Effector CD4-positive, alpha-beta T cell (primary cell): ENCODE data around the gene PIF1.

Experiments used
- DNase-seq: peaks from one replicate; pipeline ENCODE4 v3.0.0-alpha.2; 2020

The PIF1 gene

GRCh38 chr15:64774629-64775493 lies 50.6 kb downstream of the PIF1 start:
- DNase-seq: no peak

DNA sequence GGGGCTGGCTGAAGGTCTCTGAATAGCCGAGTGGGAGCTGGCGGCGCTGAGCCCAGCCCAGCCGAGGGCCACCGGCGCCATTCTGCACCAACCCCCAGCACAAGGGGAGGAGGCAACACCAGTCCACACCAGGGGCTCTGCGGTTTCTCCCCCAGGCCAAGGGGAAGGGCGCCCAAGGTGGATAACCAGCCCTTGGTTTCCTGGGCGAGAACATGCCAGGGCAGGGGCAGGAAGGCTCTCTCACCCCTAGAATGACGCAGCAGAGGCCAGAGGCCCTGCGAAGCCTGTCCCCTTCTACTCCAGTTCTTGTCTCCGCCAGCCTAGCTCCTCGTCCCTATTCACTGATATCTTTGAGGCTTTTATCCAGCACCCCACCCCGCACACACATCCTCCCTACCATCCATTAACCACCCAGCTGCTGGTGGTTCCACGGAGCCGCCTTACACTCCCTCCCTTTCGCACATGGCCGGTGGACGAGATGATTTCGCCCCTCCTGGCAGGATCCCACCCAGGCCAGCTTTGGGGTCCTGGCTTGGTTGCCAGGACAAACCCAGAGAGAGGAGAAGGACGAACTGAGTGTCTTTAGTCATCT lies 51.3 kb downstream of the PIF1 start:
- DNase-seq: no peak

DNA sequence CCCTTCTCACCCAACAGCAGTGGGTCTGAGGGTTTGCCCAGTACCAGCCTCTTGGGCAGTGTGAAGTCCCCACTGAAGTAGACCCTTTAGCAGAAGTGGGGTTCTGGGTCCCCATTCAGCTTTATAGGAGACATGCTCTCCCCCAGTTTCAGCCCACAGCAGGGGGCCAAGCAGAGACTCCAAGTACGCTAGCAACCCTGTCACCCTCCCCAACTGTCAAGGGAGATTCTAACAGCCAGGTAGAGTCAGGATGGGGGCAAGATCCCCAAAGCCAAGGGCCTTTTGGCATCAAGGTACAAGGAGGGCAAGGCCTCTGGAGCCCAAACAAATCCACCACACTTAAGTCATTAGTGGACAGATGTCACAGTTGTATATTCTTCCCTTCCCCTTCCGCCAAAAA lies 51.8 kb downstream of the PIF1 start:
- no peak for DNase-seq

DNA sequence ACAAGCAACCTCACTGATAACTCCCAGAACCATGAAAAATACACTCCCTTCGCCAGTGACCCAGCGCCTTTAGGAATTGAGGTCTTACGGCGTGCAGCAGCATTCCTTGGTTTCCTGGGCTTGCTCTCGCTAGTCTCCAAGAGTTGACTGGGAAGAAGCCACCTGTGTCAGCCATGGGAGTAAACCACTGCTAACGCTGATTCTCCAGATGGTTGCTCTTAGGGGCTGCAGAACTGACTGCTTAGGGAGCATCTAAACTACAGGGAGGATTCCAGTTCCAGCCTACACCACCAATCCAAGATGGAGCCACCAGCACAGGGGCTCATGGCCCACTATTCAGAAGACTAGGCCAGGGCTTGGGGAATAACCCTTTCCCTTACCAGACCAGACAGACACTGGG lies 52.5 kb downstream of the PIF1 start:
- no peak for DNase-seq

DNA sequence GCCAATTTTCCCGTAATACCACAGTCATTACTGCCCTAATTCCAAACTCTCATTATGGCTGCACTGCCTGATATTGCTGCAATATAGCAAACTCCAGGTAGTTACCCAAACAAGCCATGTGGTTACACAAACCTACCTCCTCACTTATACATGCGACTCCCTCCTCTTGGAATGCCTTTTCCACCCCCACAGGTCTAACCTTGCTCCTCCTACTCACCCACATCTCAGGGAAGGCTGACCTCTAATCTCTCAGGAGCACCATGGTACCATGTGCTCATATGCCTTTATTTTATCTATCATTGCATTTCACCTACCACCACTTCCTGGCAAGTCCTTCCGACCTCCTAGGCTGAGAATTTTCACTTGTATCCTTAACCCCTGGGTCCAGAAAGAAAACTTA lies 53.0 kb downstream of the PIF1 start:
- DNase-seq: no peak

GRCh38 chr15:64770626-64771025 lies 54.8 kb downstream of the PIF1 start:
- DNase-seq: no peak

DNA sequence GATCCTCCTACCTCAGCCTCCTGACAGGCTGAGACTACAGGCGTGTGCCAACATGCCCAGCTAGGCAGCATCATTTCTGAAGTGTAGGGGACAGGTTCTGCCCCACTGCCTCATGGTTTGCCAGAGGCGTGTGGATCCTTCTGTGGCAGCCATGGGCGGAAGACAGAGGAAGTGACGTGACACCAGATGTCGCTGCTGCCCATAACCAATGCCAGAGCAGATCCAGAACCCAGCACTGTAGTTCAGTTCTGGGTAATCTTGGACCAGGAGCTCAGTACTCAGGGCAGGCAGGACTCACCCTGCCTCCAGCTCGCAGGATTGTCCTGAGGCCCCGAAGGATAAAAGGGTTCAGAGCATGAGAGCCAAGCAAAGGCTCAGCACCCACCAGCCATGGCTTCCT lies 58.2 kb downstream of the PIF1 start:
- no peak for DNase-seq

DNA sequence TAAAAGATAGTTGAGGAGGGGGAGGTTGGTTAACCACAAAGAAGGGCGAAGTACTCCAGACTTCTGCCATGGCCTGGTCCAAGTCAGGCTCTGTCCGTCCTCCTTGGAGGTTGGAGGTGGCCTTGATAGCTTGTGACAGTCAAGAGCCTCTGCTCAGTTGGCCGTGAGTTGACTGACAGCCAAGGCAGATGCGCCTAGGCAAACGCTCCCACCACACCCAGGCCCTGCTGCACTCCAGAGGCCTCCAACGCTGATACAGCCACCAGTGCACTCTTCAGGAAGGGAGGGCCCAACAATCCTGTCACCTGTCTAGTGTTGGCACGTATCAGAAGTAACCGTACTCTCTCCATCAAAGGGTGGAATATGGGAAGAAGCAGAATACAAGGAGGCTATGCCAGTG lies 59.4 kb downstream of the PIF1 start:
- no peak for DNase-seq
